Uterus (tissue), 2 donors: ENCODE results near the gene ACVR1B.

Experiments
- CTCF ChIP-seq, 4 experiments: fragments of 200-600 bp in 2 of 4; fragments of 450-650 bp in 2 of 4; sonication (generic) in 2 of 4; IDR thresholded peaks; one replicate each; pipeline ENCODE4 v1.5.1; 2016 to 2019; ENCODE audit warnings: antibody characterized with exemption in 4 of 4, mild to moderate bottlenecking in 2 of 4, moderate library complexity in 1 of 4
- POLR2A ChIP-seq, 2 donors: fragments of 450-650 bp; IDR thresholded peaks; one replicate each; pipeline ENCODE4 v1.6.1; 2016; ENCODE audit warnings: antibody characterized with exemption in 2 of 2, mild to moderate bottlenecking in 1 of 2, moderate library complexity in 1 of 2

GRCh38 chr12:52032446-52032803 is 80.9 kb downstream of the ACVR1B start:
- no peak for TF ChIP-seq CTCF (IDR thresholded peaks at IDR 0.05)
- no peak for TF ChIP-seq POLR2A (IDR thresholded peaks at IDR 0.05)
